C1 segment of cervical spinal cord (tissue), 14 donors: ENCODE results near the gene KRI1.

ENCODE experiments used
- DNase-seq, 14 donors: peaks; one replicate each; lab custom pipeline; 2025; lab: John Stamatoyannopoulos, UW

KRI1 gene

DNA sequence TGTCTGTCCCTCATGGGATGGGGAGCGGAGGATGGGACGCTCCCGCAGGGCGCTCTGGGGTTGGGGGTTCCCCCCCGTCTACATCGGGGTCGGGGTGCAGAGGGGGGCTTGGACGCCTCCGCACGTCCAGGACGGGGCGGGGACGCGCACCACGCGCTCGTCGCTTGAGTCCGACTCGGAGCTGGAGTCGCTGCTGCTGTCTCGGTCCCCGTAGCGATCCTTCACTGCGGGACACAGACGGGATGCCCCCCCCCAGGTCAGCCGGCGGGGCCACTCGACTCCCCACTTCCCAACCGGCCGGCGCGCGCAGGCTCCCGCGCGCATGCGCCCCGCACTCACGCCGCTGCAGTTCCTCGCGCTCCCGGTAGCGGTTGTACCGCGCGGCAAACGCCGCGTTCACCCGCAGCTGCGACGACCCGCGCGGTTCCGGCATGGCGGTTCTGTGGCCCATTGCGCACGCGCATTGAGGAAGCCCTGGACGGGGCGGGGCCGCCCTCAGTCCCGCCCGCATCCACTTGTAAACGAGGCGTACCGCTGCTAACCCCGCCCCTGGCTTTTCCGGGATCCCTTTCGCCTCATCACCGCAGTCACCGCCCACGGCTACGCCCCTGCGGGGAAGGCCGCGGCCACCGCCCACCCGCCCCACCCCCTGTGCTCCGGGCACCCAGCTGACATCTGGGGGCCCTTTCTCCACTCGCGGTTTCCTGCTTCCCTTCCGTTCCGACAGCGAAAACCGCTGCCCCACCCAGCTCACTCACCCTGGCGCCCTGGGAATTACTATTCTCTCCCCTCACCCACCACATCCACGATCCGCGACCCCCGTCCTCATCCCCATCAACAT lies at the start of gene KRI1:
Gene KRI1, minus strand, starts transcription at position 444 of the 841 bp plus-strand sequence. Its CDS starts 11 bp downstream, at position 433.
- DNase-seq, result peak; percentile 35 to 99 (median 92)

DNA sequence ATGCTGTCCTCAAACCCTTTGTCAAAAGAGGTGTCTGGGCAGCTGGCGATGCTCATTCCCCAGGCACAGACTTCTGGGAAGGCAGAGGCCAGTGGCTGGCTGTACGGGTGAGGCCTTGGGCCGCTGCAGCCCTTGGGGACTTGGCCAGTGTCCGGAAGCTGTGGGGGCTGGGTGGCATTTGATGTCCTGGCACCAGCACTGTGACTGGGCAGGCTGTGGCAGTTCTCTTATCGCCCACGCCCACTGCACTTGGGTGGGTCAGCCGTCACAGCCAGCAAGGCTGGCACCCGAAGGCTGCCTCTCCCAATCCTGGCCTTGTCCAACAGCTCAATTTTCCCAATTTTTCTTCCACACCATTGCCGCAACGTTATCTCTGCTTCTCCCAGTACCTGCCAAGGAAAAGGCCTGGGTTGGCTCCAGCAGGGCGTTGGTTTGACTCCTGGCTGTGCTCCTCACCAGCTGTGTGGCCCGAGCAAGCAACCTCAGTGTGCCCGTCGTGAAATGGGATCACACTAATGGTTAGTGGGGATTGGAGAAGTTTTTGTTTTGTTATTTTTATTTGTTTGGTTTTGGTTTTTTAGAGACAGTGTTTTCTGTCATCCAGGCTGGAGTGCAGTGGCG lies 46.8 kb upstream of the KRI1 start:
- peak in 13 of 14 donors; percentile 11 to 66 (median 44) for DNase-seq

DNA sequence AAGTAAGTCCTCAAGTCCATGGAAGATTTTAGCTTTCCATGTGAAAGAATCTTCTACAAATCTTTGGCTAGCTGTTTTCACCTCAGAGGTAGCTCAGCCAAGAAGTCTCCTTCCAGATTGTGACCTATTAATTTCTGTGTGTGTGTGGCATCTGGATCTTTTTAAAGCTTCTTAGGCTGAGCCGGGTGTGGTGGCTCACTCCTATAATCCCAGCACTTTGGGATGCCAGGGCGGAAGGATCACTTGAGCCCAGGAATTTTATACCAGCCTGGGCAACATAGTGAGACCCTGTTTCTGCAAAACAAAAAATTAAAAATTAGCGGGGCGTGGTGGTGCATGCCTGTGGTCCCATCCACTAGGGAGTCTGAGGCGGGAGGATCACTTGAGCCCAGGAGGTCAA lies 46.1 kb upstream of the KRI1 start:
- no peak for DNase-seq

DNA sequence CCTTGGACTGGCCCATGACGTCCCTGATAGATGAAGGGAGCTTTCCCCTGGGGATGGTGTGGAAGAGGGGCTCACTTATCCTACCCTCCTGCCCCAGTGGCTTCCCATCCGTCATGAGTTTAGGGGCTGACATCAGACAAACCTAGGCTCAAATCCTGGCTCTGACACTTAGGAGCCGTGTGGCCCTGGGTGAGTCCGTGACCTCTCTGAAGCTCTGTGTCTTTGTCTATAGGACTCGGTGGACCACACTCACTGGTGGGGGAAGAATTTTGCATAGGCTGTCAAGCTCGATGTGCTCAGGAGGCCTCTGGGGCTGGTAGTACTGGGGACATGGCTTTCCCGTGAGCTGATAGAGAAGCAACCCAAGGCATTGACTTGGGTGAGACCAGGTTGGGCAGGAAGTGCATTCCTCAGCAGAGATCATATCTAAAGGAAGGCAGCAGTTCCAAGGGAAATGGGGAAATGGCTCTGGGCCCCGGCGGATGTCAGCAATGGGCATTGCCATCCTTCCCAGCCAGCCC lies 38.7 kb upstream of the KRI1 start:
- DNase-seq, result peak in 3 of 14 donors; percentile 4 to 31 (median 16)

DNA sequence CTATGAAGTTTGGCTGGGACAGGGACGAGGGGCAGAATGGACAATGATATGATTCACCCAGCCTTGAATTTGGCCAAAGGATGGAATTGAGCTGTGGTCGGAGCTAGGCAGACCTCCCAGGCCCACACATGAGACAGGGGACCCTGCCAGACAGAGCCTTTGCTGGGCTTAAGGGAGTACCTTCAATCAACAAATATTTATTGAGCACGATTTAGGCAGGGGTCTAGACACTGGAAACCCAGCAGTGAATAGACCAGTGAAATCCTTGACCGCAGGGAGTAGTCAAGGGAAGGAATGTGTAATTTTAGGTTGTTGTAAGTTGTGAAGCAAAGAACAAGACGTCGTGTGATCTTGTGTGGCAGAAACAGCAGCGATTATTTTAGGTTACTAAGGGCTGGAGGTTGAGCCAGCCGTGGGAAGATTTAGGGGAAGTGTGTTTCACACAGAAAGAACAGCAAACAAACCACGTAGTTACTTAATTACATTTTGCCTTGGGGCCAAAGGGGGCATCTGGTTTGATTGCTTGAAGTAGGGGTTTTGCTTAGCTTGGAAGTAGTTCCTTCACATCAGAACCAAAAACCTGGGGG lies 38.2 kb upstream of the KRI1 start:
- DNase-seq, result peak in 5 of 14 donors; percentile 11 to 36 (median 32)

DNA sequence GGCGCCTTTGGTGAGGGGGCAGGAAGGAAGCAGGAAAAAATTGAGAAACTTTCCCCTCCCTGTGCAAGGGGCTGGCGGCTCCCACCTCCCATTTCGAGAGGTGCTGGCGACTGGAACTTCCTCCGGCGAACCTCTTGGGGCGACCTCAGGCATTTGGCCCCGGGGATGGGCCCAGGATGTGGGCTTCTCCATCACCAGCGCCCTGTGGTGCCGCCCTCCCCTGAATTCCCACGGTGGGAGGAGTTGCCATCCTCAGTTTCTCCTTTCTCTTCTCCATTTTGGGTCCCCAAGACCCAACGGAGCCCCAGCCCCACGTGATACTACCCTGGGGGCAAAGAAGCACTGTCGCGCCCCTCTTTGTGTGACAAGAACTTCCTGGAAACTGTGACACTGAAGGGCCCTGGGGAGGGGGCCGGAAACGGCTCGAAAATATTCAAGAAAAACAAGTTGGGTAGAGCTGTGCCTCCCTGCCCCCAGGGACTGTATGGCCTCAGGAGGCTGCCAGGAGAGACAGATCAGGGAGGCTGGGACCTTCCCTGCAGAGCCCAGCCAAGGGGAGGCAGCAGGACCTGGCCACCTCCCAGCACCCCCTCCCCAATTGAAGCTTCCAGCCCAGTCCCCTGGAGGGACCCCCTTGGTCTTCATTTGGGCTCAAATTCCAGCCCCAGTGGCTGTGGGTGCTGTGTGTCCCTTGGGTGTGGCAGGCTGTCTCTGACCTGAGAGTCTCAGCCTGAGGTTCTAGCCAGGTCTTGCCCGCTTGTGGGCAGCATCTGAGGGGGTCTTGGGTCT lies 37.5 kb upstream of the KRI1 start:
- peak in 6 of 14 donors; percentile 6 to 36 (median 33) for DNase-seq

DNA sequence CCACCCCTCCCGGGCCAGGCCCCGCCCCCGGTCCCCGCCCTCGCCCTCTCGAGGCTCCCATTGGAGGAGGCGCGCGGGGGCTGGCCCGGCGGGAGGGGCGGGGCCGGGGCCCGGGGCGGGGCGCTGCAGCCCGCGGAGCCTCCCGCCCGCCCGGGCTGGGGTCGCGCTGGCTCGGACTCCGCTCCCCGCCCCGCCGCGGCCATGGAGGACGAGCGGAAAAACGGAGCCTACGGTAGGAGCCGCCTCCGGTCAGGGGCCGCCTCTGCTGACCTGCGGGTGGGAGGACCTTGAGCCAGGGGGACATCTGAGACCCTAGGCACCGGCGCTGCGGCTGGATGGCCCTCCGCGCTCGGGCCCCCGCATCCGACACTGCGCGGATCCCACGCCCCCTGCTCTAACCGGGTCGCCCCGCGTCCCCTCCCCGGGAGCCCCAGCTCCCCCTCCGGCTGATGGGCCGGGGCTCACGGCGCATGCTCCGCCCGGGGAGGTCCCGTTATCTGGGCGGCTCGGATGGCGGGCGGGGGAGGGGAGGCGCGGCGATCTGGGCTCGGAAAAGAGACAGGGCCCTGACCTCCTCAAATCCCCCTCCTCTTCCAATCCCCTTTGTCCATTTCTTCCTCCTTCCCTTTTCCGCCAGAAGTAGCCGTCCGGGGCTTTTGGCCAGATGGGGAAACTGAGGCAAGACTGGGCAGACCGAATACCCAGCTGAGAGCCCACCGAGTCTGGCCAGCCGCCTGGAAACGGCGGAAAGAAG lies 36.7 kb upstream of the KRI1 start:
- peak in 13 of 14 donors; percentile 17 to 85 (median 61) for DNase-seq

DNA sequence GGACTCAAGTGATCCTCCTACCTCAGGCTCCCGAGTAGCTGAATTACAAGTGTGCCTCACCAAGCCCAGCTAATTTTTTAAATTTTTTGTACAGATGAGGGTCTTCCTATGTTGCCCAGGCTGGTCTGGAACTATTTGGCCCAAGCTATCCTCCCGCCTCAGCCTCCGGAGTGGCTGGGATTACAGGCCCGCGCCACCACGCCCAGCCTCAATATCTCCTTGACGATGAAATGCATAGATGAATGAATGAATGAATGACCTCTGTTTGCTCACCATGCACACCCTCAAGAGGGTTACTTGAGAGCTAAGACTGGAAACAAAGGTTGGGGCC lies 36.2 kb upstream of the KRI1 start:
- DNase-seq, result no peak

DNA sequence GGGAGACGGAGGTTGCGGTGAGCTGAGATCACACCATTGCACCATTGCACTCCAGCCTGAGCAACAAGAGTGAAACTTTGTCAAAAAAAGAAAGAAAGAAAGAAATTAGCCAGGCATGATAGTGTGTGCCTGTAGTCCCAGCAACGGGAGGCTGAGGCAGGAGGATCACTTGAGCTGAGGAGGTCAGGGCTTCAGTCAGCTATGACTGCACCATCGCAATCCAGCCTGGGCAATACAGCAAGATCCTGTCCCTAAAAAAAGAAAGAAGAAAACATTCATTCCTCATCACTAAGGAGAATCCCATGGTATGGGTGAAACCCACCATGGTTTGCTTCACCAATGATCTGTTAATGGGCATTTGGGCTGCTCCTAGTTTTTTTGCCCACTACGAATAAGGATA lies 34.3 kb upstream of the KRI1 start:
- no peak for DNase-seq

DNA sequence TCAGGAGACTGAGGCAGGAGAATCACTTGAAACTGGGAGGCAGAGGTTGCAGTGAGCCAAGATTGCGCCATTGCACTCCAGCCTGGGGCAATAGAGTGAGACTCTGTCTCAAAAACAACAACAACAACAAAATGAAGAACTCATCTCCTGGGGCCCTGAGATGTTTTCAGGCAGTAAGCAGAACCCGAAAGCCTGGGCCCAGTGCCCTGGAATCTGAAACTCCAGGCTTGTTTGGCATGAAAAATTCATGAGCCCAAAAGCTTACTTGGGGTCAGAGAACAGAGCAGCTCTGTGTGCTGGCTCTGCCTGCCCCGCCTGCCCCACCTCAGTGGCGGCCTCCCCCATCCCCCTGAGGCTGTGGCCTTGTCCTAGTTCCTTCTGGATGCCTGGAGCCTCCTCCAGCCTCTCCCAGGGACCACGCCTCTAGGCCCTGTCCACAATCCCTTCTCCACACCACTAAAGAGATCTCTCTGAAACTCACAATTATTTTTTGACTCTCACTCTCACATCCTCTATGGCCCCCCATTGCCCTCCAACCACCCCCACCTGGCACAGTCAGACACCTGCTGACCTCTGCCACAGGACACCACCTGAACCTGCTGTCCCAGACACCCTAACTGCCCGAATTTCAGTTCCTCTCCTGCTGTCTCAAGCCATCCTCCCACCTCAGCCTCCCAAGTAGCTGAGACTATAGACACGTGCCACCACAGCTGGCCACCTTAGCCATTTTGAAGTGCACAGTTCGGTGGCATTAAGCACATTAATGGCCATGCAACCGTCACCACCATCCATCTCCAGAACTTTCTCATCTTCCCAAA lies 28.2 kb upstream of the KRI1 start:
- peak in 10 of 14 donors; percentile 7 to 63 (median 36) for DNase-seq

DNA sequence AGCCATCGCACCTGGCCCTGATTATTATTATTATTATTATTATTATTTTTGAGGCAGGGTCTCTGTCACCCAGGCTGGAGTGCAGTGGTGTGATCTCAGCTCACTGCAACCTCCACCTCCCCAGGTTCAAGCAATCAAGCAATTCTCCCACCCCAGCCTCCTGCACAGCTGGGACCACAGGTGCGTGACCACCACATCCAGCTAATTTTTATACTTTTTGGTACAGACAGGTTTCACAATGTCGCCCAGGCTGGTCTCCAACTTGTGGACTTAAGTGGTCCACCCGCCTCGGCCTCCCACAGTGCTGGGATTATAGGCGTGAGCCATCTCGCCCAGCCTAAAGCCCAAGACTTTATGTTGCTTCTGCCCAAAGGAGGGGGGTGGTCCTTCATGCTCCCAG lies 27.3 kb upstream of the KRI1 start:
- no peak for DNase-seq

DNA sequence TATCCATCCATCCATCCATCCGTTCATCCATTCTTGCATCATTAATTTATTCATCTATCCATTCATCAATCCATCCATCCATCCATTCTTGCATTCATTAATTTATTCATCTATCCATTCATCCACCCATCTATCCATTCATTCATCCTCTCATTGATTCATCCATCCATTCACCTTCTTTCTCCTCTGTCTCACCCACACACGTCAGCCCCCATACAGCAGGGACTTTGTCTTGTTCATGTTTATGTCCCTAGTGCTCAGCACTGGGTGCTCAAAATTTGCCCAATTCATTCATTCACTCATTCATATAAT lies 22.0 kb upstream of the KRI1 start:
- no peak for DNase-seq

DNA sequence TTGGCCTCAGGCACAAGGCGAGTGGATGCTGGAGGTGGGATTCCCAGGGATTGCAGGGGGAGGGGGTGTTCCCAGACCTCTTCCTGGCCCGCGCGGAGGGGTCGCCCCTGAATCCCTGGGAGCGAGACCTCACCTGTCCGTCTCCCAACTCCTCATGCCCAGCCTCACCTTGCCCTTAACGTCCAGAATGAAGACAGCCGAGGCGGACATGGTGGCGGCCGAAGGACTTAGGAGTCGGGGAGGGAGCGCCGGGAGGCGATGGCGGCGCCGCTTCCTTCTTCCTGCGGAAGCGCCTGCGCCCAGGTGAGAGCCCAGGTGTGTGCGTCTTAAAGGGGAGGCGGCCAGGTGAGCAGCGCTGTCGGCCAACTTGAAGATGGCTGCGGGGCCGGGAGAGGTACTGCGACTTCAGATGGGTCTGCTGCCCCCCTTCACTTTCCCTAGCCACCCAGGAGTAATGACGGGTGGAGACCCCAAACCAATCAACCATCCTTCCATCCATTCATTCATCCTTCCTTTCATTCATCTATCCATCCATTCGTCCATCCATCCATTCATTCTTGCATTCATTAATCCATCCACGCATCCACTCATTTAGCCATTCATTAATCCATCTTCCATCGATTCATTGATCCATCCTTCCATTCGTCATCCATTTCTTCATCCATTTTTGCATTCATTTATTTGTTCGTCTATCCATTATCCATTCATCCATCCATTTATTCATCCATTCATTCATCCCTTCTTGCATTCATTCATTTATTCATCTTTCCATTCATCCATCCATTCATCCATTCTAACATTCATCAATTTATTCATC lies 21.4 kb upstream of the KRI1 start, which contains the start of gene AP1M2:
Gene AP1M2, minus strand, starts transcription at position 291 of the 817 bp plus-strand sequence. Its CDS starts 81 bp downstream, at position 210.
- no peak for DNase-seq

DNA sequence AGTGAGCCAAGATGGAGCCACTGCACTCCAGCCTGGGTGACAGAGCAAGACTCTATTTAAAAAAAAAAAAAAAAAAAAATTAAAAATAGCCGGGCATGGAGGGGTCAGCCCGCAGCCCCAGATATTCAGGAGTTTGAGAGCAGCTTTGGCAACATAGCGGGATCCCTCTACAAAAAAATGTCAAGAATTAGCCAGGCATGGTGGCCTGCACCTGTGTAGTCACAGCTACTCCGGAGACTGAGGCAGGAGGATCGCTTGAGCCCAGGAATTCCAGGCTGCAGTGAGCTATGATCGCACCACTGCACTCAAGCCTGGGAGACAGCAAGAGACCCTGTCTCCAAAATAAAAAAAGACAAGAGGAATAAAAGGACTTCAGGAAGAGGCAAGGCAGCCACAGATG lies 20.6 kb upstream of the KRI1 start:
- no peak for DNase-seq

DNA sequence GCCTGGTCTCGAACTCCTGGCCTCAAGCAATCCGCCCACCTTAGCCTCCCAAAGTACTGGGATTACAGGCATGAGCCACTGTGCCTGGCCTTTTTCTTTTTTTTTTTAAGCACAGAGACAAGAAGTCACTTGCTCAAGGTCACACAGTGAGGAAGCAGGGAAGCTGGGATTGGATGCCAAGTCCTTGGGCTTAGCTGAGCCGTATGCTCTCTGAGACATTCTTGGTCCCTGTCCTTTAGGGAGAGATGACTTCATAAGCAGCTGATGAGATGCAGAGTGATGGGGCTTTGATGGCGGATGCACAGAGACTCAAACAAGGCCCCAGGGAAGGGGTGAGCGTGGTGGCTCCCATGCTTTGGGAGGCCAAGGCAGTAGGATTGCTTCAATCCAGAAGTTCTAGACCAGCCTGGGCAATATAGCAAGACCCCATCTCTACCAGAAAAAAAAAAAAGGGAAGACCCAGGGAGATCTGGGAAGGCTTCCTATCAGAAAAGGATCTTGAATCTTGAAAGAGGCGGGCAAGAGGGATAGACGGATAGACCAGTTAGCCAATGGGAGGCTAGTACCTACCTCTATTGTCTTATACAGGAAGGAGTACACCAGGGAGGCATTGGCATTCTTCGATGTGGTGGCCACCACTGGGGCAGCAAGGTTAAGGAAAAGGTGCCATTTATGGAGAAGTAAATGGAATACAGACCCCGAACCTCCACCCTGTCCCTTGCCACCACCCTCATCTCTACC lies 17.4 kb upstream of the KRI1 start:
- no peak for DNase-seq

DNA sequence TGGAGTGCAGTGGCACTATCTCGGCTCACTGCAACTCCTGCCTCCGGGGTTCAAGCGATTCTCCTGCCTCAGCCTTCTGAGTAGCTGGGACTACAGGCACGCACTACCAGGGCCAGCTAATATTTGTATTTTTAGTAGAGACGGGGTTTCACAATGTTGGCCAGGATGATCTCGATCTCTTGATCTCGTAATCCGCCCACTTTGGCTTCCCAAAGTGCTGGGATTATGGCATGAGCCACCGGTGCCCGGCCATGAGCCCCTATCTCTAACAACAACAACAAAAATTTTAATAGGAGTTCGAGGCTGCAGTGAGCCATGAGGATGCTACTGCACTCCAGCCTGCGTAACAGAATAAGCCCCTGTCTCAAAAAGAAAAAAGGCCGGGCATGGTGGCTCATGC lies 16.3 kb upstream of the KRI1 start:
- no peak for DNase-seq

DNA sequence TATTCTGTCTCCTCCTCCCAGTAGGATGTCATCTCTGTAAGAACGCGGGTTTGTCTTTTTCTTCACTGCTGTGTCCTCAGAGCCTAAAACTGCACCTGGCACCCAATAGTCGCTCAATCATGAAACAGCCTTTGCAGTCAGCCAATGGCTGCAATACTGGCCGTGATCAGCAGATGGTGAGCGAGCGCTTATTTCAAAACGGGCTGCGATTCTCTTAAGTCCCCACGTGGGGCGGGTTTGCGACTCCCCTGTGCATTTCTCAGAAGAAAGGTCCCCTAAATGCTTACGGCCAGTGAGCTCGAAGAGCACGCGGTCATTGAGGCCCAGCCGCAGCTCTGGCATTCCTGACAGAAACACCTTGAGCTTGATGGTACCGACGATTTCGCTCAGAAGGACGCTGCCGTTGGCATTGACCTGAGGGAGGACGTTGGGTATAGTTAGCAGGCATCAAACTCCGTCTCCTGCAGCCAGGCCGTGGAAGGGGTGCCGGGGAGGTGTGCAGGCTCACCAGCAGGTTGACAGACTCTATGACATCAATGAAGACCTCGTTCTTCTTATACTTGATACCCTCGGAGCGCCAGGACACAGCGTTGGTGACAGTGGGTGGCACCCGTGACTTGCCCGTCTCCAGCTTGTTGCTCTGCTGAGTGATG lies 15.3 kb upstream of the KRI1 start:
- peak in 13 of 14 donors; percentile 21 to 80 (median 66) for DNase-seq

DNA sequence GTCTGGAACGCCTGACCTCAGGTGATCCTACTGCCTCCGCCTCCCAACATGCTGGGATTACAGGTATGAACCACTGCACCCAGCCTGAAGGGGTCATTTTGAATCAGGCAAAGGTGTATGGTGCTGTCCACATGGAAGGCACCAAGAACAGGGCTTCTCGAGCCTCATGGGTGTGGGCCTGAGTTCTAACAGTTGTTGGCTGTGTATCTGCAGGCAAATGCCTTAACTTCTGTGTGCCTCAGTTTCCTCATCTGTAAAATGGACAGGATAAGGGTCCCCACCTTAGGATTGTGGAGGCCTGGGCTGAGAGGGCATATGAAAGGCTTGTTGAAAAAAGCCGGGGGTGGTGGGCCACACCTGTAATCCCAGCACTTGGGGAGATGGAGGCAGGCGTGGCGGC lies 12.1 kb upstream of the KRI1 start:
- no peak for DNase-seq
